HepG2 (cell line): Measurements from ENCODE around the gene SYT7. TPM values are rescaled to one million over a fixed set of nuclear protein-coding genes. Genes with fewer than 3 reads are reported as not detected.

Source experiments
- AHDC1 ChIP-seq: sonication (generic); formaldehyde crosslinking; IDR thresholded peaks from 2 replicates; pipeline ENCODE4 v1.5.1; 2020; ENCODE audit warnings: mild to moderate bottlenecking, missing genetic modification reagents, borderline replicate concordance
- PCBP1 ChIP-seq: fragments of 200-400 bp; formaldehyde crosslinking; IDR thresholded peaks from 2 replicates; pipeline ENCODE4 v1.6.1; 2017; ENCODE audit warnings: mild to moderate bottlenecking, low read depth, low read length, borderline replicate concordance
- PHF21A ChIP-seq: sonication (generic); formaldehyde crosslinking; IDR thresholded peaks from 2 replicates; pipeline ENCODE4 v1.5.0; 2020; ENCODE audit warnings: mild to moderate bottlenecking, missing genetic modification reagents
- SIX1 ChIP-seq: sonication (generic); formaldehyde crosslinking; IDR thresholded peaks from 2 replicates; pipeline ENCODE4 v1.4.0; 2020; ENCODE audit warnings: missing genetic modification reagents, borderline replicate concordance
- SMAD1 ChIP-seq: sonication (generic); formaldehyde crosslinking; IDR thresholded peaks from 2 replicates; pipeline ENCODE4 v1.4.0; 2020; ENCODE audit warnings: missing genetic modification reagents, low read depth, mild to moderate bottlenecking, borderline replicate concordance
- SNAPC2 ChIP-seq: sonication (generic); formaldehyde crosslinking; IDR thresholded peaks from 2 replicates; pipeline ENCODE4 v1.8.1; 2022; ENCODE audit warnings: mild to moderate bottlenecking, missing genetic modification reagents
- SRF ChIP-seq: IDR thresholded peaks from 2 replicates; pipeline ENCODE4 v1.6.1; 2011; ENCODE audit warnings: mild to moderate bottlenecking, low read depth, low read length, moderate library complexity
- TEAD3 ChIP-seq: optimal IDR thresholded peaks from 2 replicates; pipeline ENCODE3; 2016; ENCODE audit warnings: borderline replicate concordance
- ZNF276 ChIP-seq: sonication (generic); formaldehyde crosslinking; IDR thresholded peaks from 2 replicates; pipeline ENCODE4 v1.4.0; 2020; ENCODE audit warnings: mild to moderate bottlenecking, low read depth, missing genetic modification reagents
- ZNF414 ChIP-seq: sonication (generic); formaldehyde crosslinking; IDR thresholded peaks from 2 replicates; pipeline ENCODE4 v1.5.0; 2020; ENCODE audit warnings: missing genetic modification reagents
- polyA plus RNA-seq, 8 experiments: library from polyadenylated mRNA; depleted of rRNA in 3 of 8; stranded (reverse) in 7 of 8; unstranded in 1 of 8; fragments of >200 nt; fragmentation: Illumina TruSeq in 4 of 8; extraction: Trizol in 4 of 8; gene quantifications; 2 replicates each; pipeline versions ENCODE4 v1.2.1 to v1.2.3, GENCODE V29; 2011 to 2016; ENCODE audit warnings: low read depth in 4 of 8, missing spikeins in 1 of 8, mixed read lengths in 1 of 8; ENCODE audit not compliant: insufficient read depth in 1 of 8
- total RNA-seq, 5 experiments: library from RNA; depleted of rRNA; stranded (reverse); fragments of >200 nt; fragmentation: Illumina TruSeq; extraction: Trizol; gene quantifications; 2 replicates each; pipeline ENCODE4 v1.2.3, GENCODE V29; 2016; ENCODE audit warnings: low read depth in 1 of 5
- TF ChIP-seq, protein P1 (sequence below): sonication (generic); formaldehyde crosslinking; IDR thresholded peaks from 2 replicates; pipeline ENCODE4 v1.5.0; 2020; ENCODE audit warnings: mild to moderate bottlenecking, low read depth, missing genetic modification reagents, borderline replicate concordance
- TF ChIP-seq, protein P2 (sequence below): sonication (generic); formaldehyde crosslinking; IDR thresholded peaks from 2 replicates; pipeline ENCODE4 v1.4.0; 2020; ENCODE audit warnings: missing genetic modification reagents
- TF ChIP-seq, protein P3 (sequence below): sonication (generic); formaldehyde crosslinking; IDR thresholded peaks from 2 replicates; pipeline ENCODE4 v1.4.0; 2020; ENCODE audit warnings: missing genetic modification reagents, low read depth, mild to moderate bottlenecking, borderline replicate concordance
- TF ChIP-seq, protein P4 (sequence below): sonication (generic); formaldehyde crosslinking; IDR thresholded peaks from 2 replicates; pipeline ENCODE4 v1.5.0; 2020; ENCODE audit warnings: mild to moderate bottlenecking, missing genetic modification reagents

The SYT7 gene
- total and polyA plus RNA-seq, 2 of the 13 experiments (the other 11 are each of a cell fraction or from before 2014, with no cell fraction given): 1.4 to 4.4 TPM

GRCh38 chr11:61577383-61578118 lies 3.3 kb downstream of the SYT7 start (continued):
- TF ChIP-seq AHDC1 (CRISPR knock-in tag) (no peak), SNAPC2 (CRISPR knock-in tag) (no peak), TEAD3 (CRISPR knock-in tag) (peak; percentile 83), SRF (no peak), SIX1 (CRISPR knock-in tag) (no peak), PCBP1 (no peak), ZNF414 (CRISPR knock-in tag) (no peak), ZNF276 (CRISPR knock-in tag) (no peak), SMAD1 (CRISPR knock-in tag) (no peak), PHF21A (CRISPR knock-in tag) (peak; percentile 92)
- TF ChIP-seq, protein P1, sequence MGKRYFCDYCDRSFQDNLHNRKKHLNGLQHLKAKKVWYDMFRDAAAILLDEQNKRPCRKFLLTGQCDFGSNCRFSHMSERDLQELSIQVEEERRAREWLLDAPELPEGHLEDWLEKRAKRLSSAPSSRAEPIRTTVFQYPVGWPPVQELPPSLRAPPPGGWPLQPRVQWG: no peak
- TF ChIP-seq, protein P2, sequence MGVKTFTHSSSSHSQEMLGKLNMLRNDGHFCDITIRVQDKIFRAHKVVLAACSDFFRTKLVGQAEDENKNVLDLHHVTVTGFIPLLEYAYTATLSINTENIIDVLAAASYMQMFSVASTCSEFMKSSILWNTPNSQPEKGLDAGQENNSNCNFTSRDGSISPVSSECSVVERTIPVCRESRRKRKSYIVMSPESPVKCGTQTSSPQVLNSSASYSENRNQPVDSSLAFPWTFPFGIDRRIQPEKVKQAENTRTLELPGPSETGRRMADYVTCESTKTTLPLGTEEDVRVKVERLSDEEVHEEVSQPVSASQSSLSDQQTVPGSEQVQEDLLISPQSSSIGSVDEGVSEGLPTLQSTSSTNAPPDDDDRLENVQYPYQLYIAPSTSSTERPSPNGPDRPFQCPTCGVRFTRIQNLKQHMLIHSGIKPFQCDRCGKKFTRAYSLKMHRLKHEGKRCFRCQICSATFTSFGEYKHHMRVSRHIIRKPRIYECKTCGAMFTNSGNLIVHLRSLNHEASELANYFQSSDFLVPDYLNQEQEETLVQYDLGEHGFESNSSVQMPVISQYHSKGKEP (CRISPR knock-in tag): no peak
- TF ChIP-seq, protein P3, sequence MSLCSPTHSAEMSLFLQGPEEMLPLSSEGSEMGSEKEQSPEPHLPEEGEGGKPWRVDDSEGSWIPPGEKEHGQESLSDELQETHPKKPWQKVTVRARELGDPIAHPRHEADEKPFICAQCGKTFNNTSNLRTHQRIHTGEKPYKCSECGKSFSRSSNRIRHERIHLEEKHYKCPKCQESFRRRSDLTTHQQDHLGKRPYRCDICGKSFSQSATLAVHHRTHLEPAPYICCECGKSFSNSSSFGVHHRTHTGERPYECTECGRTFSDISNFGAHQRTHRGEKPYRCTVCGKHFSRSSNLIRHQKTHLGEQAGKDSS (CRISPR knock-in tag): peak; percentile 77; the same call in 1 of the 2 replicates
- TF ChIP-seq, protein P4, sequence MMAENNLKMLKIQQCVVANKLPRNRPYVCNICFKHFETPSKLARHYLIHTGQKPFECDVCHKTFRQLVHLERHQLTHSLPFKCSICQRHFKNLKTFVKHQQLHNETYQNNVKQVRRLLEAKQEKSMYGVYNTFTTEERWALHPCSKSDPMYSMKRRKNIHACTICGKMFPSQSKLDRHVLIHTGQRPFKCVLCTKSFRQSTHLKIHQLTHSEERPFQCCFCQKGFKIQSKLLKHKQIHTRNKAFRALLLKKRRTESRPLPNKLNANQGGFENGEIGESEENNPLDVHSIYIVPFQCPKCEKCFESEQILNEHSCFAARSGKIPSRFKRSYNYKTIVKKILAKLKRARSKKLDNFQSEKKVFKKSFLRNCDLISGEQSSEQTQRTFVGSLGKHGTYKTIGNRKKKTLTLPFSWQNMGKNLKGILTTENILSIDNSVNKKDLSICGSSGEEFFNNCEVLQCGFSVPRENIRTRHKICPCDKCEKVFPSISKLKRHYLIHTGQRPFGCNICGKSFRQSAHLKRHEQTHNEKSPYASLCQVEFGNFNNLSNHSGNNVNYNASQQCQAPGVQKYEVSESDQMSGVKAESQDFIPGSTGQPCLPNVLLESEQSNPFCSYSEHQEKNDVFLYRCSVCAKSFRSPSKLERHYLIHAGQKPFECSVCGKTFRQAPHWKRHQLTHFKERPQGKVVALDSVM (CRISPR knock-in tag): peak; percentile 94
